ENCODE results near the gene PAK5.

GRCh38 chr20:9591080-9591479 is 247.8 kb downstream of the PAK5 start:
- TF ChIP-seq HDAC2 (CRISPR knock-in tag; IDR thresholded peaks at IDR 0.05) (no peak), FUBP1 (CRISPR knock-in tag; IDR thresholded peaks at IDR 0.05; ENCODE audit: borderline replicate concordance) (no peak), MYPOP (CRISPR knock-in tag; IDR thresholded peaks at IDR 0.05) (no peak), TCF12 (IDR thresholded peaks at IDR 0.05) (no peak), TCF12 (CRISPR knock-in tag; IDR thresholded peaks at IDR 0.05) (no peak), BRCA1 (CRISPR knock-in tag; IDR thresholded peaks at IDR 0.05) (no peak)
